SK-N-SH (cell line): ENCODE results near the gene INHBB. TPM values are rescaled to one million over a fixed set of nuclear protein-coding genes. Genes with fewer than 3 reads are reported as not detected.

Experiments used
- CTCF ChIA-PET: fragments of 300-600, 350-600 bp; formaldehyde crosslinking; extraction: SDS; loops from one replicate; lab custom pipeline; 2021; lab: Yijun Ruan, JAX
- POLR2A ChIA-PET: fragments of 350-600 bp; sonication (Branson Sonifier 250); formaldehyde crosslinking; extraction: SDS; loops from one replicate; lab custom pipeline; 2020; ENCODE audit warnings: antibody characterized with exemption, inconsistent platforms; lab: Yijun Ruan, JAX
- DNase-seq: peaks from one replicate; pipeline ENCODE4 v3.0.0; 2012
- H2AFZ ChIP-seq: fragments of 200-600 bp; sonication (generic); 2 replicates; pipeline ENCODE4 v1.8.1; 2016; ENCODE audit warnings: antibody characterized with exemption, mild to moderate bottlenecking, low read depth
- H3F3A ChIP-seq: fragments of 200-600 bp; sonication (generic); replicated peaks from 2 replicates; pipeline ENCODE3; 2016; ENCODE audit warnings: antibody characterized with exemption, mild to moderate bottlenecking; ENCODE audit not compliant: insufficient read depth
- H3K27ac ChIP-seq, 2 experiments: fragments of 200-500 bp in 1 of 2; fragments of 200-600 bp in 1 of 2; sonication (Bioruptor generic) in 1 of 2; sonication (generic), shearing (Covaris generic) in 1 of 2; 2 replicates each; pipeline versions ENCODE4 v1.5.1 to v1.6.1; 2014 to 2016; ENCODE audit warnings: low read depth in 2 of 2, inconsistent platforms in 1 of 2, low read length in 1 of 2, mild to moderate bottlenecking in 1 of 2, mixed read lengths in 1 of 2
- H3K27me3 ChIP-seq: fragments of 200-600 bp; sonication (generic), shearing (Covaris generic); 2 replicates; pipeline ENCODE4 v1.6.1; 2016; ENCODE audit warnings: mixed run types; ENCODE audit not compliant: insufficient read depth
- H3K36me3 ChIP-seq, 2 experiments: fragments of 200-500 bp in 1 of 2; fragments of 200-600 bp in 1 of 2; sonication (Bioruptor generic) in 1 of 2; sonication (generic) in 1 of 2; replicated peaks in 1 of 2; 2 replicates each; pipeline versions ENCODE3 to v1.5.1; 2014 to 2016; ENCODE audit warnings: low read length in 1 of 2, mild to moderate bottlenecking in 1 of 2; ENCODE audit not compliant: insufficient read depth in 2 of 2, control insufficient read depth in 1 of 2
- H3K4me1 ChIP-seq, 2 experiments: fragments of 200-500 bp in 1 of 2; fragments of 200-600 bp in 1 of 2; sonication (Bioruptor generic) in 1 of 2; sonication (generic), shearing (Covaris generic) in 1 of 2; 2 replicates each; pipeline versions ENCODE4 v1.5.1 to v1.6.1; 2014 to 2016; ENCODE audit warnings: low read depth in 1 of 2, low read length in 1 of 2, mixed run types in 1 of 2; ENCODE audit not compliant: insufficient read depth in 2 of 2, control insufficient read depth in 1 of 2
- H3K4me2 ChIP-seq: fragments of 200-600 bp; sonication (generic), shearing (Covaris generic); 2 replicates; pipeline ENCODE4 v1.6.1; 2017; ENCODE audit warnings: mixed run types
- H3K4me3 ChIP-seq, 2 experiments: fragments of 200-500 bp in 1 of 2; fragments of 200-600 bp in 1 of 2; sonication (Bioruptor generic) in 1 of 2; sonication (generic), shearing (Covaris generic) in 1 of 2; 2 replicates each; pipeline versions ENCODE4 v1.5.1 to v1.8.1; 2014 to 2016; ENCODE audit warnings: low read depth in 2 of 2, inconsistent platforms in 1 of 2, low read length in 1 of 2, mild to moderate bottlenecking in 1 of 2, mixed read lengths in 1 of 2, moderate library complexity in 1 of 2
- H3K79me2 ChIP-seq: fragments of 200-600 bp; sonication (generic); 2 replicates; pipeline ENCODE4 v1.8.1; 2017; ENCODE audit warnings: mild to moderate bottlenecking; ENCODE audit not compliant: insufficient read depth
- H3K9ac ChIP-seq: fragments of 200-600 bp; sonication (generic); 2 replicates; pipeline ENCODE4 v1.6.1; 2017; ENCODE audit warnings: mixed run types
- H3K9me2 ChIP-seq: fragments of 200-600 bp; sonication (generic); 2 replicates; pipeline ENCODE4 v1.6.1; 2017; ENCODE audit warnings: mixed run types
- H3K9me3 ChIP-seq: fragments of 200-600 bp; sonication (generic); 2 replicates; pipeline ENCODE4 v1.6.1; 2017; ENCODE audit warnings: mixed run types, mild to moderate bottlenecking, moderate library complexity
- H4K20me1 ChIP-seq: fragments of 200-600 bp; sonication (generic); 2 replicates; pipeline ENCODE4 v1.6.1; 2017; ENCODE audit warnings: mild to moderate bottlenecking, mixed run types; ENCODE audit not compliant: insufficient read depth
- ELF1 ChIP-seq: IDR thresholded peaks from 2 replicates; pipeline ENCODE4 v1.4.0; 2012
- GABPA ChIP-seq: IDR thresholded peaks from 2 replicates; pipeline ENCODE4 v1.4.0; 2012; ENCODE audit warnings: low read depth, mild to moderate bottlenecking
- GATA2 ChIP-seq: sonication (generic); formaldehyde crosslinking; IDR thresholded peaks from 2 replicates; pipeline ENCODE4 v1.5.0; 2020; ENCODE audit warnings: mild to moderate bottlenecking, missing genetic modification reagents
- JUND ChIP-seq: IDR thresholded peaks from 2 replicates; pipeline ENCODE4 v1.4.0; 2012
- RCOR1 ChIP-seq: fragments of 150-350 bp; IDR thresholded peaks from 2 replicates; pipeline ENCODE4 v1.6.1; 2017; ENCODE audit warnings: antibody characterized with exemption, low read length
- SMC3 ChIP-seq: IDR thresholded peaks from 2 replicates; pipeline ENCODE4 v1.6.1; 2012; ENCODE audit warnings: low read depth, low read length, improper control_type of control experiment
- TAF1 ChIP-seq: IDR thresholded peaks from 2 replicates; pipeline ENCODE4 v1.6.1; 2012; ENCODE audit warnings: low read depth, mild to moderate bottlenecking, low read length, moderate library complexity, borderline replicate concordance
- TEAD4 ChIP-seq: IDR thresholded peaks from 2 replicates; pipeline ENCODE4 v1.4.0; 2012; ENCODE audit warnings: mild to moderate bottlenecking, borderline replicate concordance; ENCODE audit not compliant: insufficient read depth
- WGBS: methylation state at CpG from one replicate; pipeline ENCODE4 v1.1.6; 2017; ENCODE audit warnings: low lambda C conversion rate; 5-methylcytosine and 5-hydroxymethylcytosine counted together
- polyA plus RNA-seq, 3 experiments: library from polyadenylated mRNA; depleted of rRNA; stranded (reverse); fragments of >200 nt; gene quantifications; 2 replicates each; pipeline ENCODE4 v1.2.3, GENCODE V29; 2012
- TF ChIP-seq, protein P1 (sequence below): IDR thresholded peaks from 2 replicates; pipeline ENCODE4 v1.6.1; 2012; ENCODE audit warnings: mild to moderate bottlenecking, low read depth, low read length, moderate library complexity
- TF ChIP-seq, protein P2 (sequence below): fragments of 150-350 bp; IDR thresholded peaks from 2 replicates; pipeline ENCODE4 v1.6.1; 2016; ENCODE audit warnings: mild to moderate bottlenecking, low read depth, low read length
- TF ChIP-seq, protein P3 (sequence below): IDR thresholded peaks from 2 replicates; pipeline ENCODE4; 2012

INHBB gene
- polyA plus RNA-seq, 1 of the 3 experiments (the other 2 are of a cell fraction): 0.03 TPM

DNA sequence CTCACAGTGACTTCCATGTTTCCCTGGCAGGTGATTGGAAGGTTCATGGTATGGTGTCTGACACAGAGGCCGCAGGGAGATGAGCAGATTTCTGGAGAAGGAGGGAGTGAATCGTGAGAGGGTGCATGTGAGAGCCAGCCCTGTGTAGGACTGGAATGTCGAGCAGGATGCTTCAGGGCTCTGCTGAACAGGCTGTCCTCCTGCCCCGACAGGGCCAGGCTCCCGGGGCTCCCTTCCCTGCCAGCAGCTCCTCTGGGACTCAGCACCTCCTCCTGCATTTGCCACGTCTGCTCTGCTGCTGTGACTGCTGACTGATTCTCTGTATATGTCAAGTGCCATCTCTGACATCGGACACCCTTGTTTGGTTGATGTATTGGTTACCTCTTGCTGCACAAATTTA lies 38.5 kb upstream of the INHBB start:
- H3F3A ChIP-seq: no peaks in the 10 kb centered on the region
- POLR2A ChIA-PET: no interaction called here
- WGBS: 92% methylated on average over 7 of the region's 7 CpGs

DNA sequence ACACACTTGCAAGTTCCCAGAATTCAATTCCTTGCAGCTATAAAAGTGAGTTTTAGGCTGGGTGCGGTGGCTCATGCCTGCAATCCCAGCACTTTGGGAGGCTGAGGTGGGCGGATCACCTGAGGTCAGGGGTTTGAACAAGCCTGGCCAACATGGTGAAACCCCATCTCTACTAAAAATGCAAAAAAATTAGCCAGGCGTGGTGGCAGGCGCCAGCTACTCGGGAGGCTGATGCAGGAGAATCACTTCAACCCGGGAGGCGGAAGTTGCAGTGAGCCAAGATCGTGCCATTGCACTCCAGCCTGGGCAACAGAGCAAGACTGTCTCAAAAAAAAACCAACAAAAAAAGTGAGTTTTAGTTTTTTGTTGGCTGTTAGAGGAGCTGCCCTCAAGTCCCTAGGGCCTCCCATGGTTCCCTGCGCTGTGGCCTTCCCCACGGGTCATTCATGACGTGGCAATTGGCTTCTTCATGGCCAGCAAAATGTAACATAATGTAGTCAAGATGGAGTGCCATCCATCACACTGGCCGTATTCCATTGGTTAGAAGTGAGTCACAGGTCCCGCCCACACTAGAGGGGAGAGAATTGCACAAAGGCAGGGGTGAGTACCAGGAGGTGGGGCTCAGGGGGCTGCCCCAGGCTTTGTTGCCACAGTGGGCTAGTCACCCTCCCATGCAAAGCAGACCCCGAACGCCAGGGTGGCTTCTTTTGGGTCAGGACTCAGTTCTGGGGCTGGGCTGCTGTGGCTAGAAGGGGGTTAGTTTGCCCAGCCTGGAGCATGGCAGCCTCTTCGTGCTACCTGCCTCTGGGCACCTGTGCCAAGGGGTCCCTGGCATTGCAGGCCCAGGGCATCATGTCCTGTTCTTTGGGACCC lies 37.7 kb upstream of the INHBB start:
- no peaks in the 10 kb centered on the region for H3K79me2 ChIP-seq
- no peak overlapping the region for H2AFZ ChIP-seq
- H3K4me1 ChIP-seq: peaks cover 0 to 4% of the 10 kb centered on the region in 2 experiments; a peak in 1 of 4 replicates
- H3K27ac ChIP-seq: no peak overlapping the region
- TF ChIP-seq, protein P1, sequence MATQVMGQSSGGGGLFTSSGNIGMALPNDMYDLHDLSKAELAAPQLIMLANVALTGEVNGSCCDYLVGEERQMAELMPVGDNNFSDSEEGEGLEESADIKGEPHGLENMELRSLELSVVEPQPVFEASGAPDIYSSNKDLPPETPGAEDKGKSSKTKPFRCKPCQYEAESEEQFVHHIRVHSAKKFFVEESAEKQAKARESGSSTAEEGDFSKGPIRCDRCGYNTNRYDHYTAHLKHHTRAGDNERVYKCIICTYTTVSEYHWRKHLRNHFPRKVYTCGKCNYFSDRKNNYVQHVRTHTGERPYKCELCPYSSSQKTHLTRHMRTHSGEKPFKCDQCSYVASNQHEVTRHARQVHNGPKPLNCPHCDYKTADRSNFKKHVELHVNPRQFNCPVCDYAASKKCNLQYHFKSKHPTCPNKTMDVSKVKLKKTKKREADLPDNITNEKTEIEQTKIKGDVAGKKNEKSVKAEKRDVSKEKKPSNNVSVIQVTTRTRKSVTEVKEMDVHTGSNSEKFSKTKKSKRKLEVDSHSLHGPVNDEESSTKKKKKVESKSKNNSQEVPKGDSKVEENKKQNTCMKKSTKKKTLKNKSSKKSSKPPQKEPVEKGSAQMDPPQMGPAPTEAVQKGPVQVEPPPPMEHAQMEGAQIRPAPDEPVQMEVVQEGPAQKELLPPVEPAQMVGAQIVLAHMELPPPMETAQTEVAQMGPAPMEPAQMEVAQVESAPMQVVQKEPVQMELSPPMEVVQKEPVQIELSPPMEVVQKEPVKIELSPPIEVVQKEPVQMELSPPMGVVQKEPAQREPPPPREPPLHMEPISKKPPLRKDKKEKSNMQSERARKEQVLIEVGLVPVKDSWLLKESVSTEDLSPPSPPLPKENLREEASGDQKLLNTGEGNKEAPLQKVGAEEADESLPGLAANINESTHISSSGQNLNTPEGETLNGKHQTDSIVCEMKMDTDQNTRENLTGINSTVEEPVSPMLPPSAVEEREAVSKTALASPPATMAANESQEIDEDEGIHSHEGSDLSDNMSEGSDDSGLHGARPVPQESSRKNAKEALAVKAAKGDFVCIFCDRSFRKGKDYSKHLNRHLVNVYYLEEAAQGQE: no peak
- TF ChIP-seq RCOR1: no peak
- POLR2A ChIA-PET: no interaction called here
- DNase-seq: no peak
- H3K9me2 ChIP-seq: no peaks in the 10 kb centered on the region
- H3K27me3 ChIP-seq: no peaks in the 10 kb centered on the region
- H3K9ac ChIP-seq: no peak overlapping the region
- no peak overlapping the region for H3K4me2 ChIP-seq
- CTCF ChIA-PET: no interaction called here
- H4K20me1 ChIP-seq: no peaks in the 10 kb centered on the region
- WGBS: 89% methylated on average over 14 of the region's 16 CpGs
- H3F3A ChIP-seq: peaks cover 3% of the 10 kb centered on the region
- H3K9me3 ChIP-seq: no peaks in the 10 kb centered on the region
- H3K4me3 ChIP-seq: no peak overlapping the region
- H3K36me3 ChIP-seq: peaks cover 0 to 6% of the 10 kb centered on the region in 2 experiments

More for the DNA sequence above, 38.5 kb upstream of the INHBB start:
- TF ChIP-seq GABPA (no peak), GATA2 (CRISPR knock-in tag) (no peak), JUND (no peak), ELF1 (no peak), TEAD4 (no peak), SMC3 (no peak), TAF1 (no peak)
- TF ChIP-seq, protein P2, sequence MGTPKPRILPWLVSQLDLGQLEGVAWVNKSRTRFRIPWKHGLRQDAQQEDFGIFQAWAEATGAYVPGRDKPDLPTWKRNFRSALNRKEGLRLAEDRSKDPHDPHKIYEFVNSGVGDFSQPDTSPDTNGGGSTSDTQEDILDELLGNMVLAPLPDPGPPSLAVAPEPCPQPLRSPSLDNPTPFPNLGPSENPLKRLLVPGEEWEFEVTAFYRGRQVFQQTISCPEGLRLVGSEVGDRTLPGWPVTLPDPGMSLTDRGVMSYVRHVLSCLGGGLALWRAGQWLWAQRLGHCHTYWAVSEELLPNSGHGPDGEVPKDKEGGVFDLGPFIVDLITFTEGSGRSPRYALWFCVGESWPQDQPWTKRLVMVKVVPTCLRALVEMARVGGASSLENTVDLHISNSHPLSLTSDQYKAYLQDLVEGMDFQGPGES: no peak
- TF ChIP-seq, protein P3, sequence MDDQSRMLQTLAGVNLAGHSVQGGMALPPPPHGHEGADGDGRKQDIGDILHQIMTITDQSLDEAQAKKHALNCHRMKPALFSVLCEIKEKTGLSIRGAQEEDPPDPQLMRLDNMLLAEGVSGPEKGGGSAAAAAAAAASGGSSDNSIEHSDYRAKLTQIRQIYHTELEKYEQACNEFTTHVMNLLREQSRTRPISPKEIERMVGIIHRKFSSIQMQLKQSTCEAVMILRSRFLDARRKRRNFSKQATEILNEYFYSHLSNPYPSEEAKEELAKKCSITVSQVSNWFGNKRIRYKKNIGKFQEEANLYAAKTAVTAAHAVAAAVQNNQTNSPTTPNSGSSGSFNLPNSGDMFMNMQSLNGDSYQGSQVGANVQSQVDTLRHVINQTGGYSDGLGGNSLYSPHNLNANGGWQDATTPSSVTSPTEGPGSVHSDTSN: no peak
- Histone ChIP-seq H3K9me3 (no peaks in the 10 kb centered on the region), H3K9ac (no peak overlapping the region), H3K9me2 (no peaks in the 10 kb centered on the region), H3K27ac (no peak overlapping the region), H3K4me2 (no peak overlapping the region), H3K4me3 (no peak overlapping the region), H3K79me2 (no peaks in the 10 kb centered on the region), H3K36me3 (peaks cover 0 to 9% of the 10 kb centered on the region in 2 experiments), H2AFZ (no peak overlapping the region), H3K27me3 (no peaks in the 10 kb centered on the region), H4K20me1 (no peaks in the 10 kb centered on the region), H3K4me1 (no peaks in the 10 kb centered on the region)
- no peak for DNase-seq
- CTCF ChIA-PET: no interaction called here
